ENCODE measurements around the gene BCL2L13.
"Not testable (repeated sequence)": the region's sequence is repeated elsewhere in the genome, so short reads cannot be mapped to it uniquely, and the experiment has no call there.

DNA sequence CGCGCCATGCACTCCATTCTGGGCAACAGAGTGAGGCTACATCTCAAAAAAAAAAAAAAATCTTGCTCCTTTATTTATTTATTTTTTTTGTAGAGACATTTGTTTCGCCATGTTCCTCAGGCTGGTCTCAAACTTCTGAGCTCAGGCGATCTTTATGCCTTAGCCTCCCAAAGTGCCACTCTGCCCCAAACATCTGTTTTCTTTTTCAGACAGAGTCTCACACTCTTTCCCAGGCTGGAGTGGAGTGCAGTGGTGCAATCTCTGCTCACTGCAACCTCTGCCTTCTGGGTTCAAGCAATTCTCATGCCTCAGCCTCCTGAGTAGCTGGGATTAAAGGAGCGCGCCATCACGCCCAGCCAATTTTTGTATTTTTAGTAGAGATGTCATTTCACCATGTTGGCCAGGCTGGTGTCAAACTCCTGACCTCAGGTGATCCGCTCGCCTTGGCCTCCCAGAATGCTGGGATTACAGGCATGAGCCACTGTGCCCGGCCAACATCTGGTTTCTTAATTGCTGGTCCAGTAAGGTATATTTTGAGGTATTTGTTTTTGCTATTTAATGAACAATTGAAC, 33.0 kb downstream of the BCL2L13 start:
- not testable (repeated sequence) for TF ChIP-seq CTCF, POLR2A, EP300, POLR2AphosphoS5 (IDR thresholded peaks at IDR 0.05)

All from stomach (tissue), 4 donors.